HG03159 (cell line): Measurements from ENCODE around the gene RAB43.

Source experiments
- ATAC-seq: cut with Tn5 transposase; IDR thresholded peaks from one replicate; pipeline ENCODE4 v1.9.1; 2021; ENCODE audit warnings: mild to moderate bottlenecking, moderate library complexity; ENCODE audit not compliant: unreplicated experiment

RAB43 gene

GRCh38 chr3:129040039-129040336 is 81.6 kb downstream of the RAB43 start:
- no peak for ATAC-seq

- ATAC-seq: no peak
These were observed 82.1 kb downstream of the RAB43 start for GRCh38 chr3:129039271-129040038.

GRCh38 chr3:129038121-129038855 is 83.3 kb downstream of the RAB43 start:
- ATAC-seq: no peak
